Measurements from ENCODE around the gene CXADR.

DNA sequence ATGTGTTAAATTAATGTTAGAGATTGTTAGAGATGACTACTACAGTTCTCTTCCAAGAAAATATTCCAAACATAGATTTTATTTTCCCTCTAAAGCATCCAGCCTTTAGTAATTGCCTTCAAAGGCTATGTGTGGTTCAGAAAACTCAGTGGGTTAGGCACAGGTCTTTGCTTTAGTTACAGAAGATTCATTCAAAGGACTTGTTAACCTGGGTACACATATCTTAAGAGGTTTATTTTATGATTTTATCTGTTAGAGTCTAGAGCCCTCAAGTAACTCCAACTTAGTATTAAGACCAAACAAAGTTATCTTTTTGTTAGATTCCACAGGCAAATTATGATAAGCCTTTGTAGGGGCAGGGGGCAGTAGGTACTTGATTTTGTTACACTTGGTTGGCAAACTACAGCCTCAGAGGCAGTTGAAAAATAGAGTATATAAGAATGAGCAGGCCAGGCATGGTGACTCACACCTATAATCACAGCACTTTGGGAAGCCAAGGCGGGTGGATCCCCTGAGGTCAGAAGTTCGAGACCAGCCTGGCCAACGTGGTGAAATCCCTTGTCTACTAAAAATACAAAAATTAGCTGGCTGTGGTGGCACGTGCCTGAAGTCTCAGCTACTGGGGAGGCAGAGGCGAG is 37.9 kb downstream of the CXADR start:
- no peak for TF ChIP-seq POLR2A (IDR thresholded peaks at IDR 0.05)
- TF ChIP-seq, protein P1, sequence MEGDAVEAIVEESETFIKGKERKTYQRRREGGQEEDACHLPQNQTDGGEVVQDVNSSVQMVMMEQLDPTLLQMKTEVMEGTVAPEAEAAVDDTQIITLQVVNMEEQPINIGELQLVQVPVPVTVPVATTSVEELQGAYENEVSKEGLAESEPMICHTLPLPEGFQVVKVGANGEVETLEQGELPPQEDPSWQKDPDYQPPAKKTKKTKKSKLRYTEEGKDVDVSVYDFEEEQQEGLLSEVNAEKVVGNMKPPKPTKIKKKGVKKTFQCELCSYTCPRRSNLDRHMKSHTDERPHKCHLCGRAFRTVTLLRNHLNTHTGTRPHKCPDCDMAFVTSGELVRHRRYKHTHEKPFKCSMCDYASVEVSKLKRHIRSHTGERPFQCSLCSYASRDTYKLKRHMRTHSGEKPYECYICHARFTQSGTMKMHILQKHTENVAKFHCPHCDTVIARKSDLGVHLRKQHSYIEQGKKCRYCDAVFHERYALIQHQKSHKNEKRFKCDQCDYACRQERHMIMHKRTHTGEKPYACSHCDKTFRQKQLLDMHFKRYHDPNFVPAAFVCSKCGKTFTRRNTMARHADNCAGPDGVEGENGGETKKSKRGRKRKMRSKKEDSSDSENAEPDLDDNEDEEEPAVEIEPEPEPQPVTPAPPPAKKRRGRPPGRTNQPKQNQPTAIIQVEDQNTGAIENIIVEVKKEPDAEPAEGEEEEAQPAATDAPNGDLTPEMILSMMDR (IDR thresholded peaks at IDR 0.05): no peak
- TF ChIP-seq POLR2AphosphoS5 (IDR thresholded peaks at IDR 0.05): no peak

Measured in breast epithelium (tissue), 3 donors.